SH-SY5Y (cell line): ENCODE measurements around the gene TBX18.

Experiments used
- GATA2 ChIP-seq: IDR thresholded peaks from 2 replicates; pipeline ENCODE4 v1.6.1; 2011; ENCODE audit warnings: mild to moderate bottlenecking, low read depth, low read length
- GATA3 ChIP-seq: IDR thresholded peaks from 2 replicates; pipeline ENCODE4 v1.6.1; 2011; ENCODE audit warnings: low read depth, mild to moderate bottlenecking, low read length, moderate library complexity

TBX18 gene

GRCh38 chr6:84779380-84779779 lies 15.0 kb upstream of the TBX18 start:
- TF ChIP-seq GATA3 = no peak
- TF ChIP-seq GATA2 = no peak

- TF ChIP-seq GATA2 = no peak
- TF ChIP-seq GATA3 = no peak
Observed at GRCh38 chr6:84777888-84778287, 13.5 kb upstream of the TBX18 start.

GRCh38 chr6:84776392-84776791 lies 12.0 kb upstream of the TBX18 start:
- TF ChIP-seq GATA2 = no peak
- TF ChIP-seq GATA3 = no peak

- no peak for TF ChIP-seq GATA2
Observed at GRCh38 chr6:84775751-84776150, 11.4 kb upstream of the TBX18 start.

GRCh38 chr6:84774985-84775284 lies 10.5 kb upstream of the TBX18 start:
- TF ChIP-seq GATA2 (no peak), GATA3 (no peak)

- no peak for TF ChIP-seq GATA2
- TF ChIP-seq GATA3 = no peak
Observed at GRCh38 chr6:84774157-84774984, 10.0 kb upstream of the TBX18 start.

- TF ChIP-seq GATA2 = no peak
- no peak for TF ChIP-seq GATA3
Observed at GRCh38 chr6:84773431-84774156, 9.2 kb upstream of the TBX18 start.

- no peak for TF ChIP-seq GATA2
Observed at GRCh38 chr6:84773133-84773430, 8.7 kb upstream of the TBX18 start.

- TF ChIP-seq GATA2 = no peak
- no peak for TF ChIP-seq GATA3
Observed at GRCh38 chr6:84772428-84773132, 8.2 kb upstream of the TBX18 start.

GRCh38 chr6:84771756-84772356 lies 7.5 kb upstream of the TBX18 start:
- TF ChIP-seq GATA3 (no peak), GATA2 (no peak)

GRCh38 chr6:84771125-84771755 lies 6.8 kb upstream of the TBX18 start:
- TF ChIP-seq GATA2 = no peak
- no peak for TF ChIP-seq GATA3

GRCh38 chr6:84770521-84770920 lies 6.1 kb upstream of the TBX18 start:
- no peak for TF ChIP-seq GATA3
- no peak for TF ChIP-seq GATA2

GRCh38 chr6:84769306-84769705 lies 4.9 kb upstream of the TBX18 start:
- TF ChIP-seq GATA3 (no peak), GATA2 (no peak)

- no peak for TF ChIP-seq GATA3
- TF ChIP-seq GATA2 = no peak
Observed at GRCh38 chr6:84768442-84769174, 4.2 kb upstream of the TBX18 start.
